Dermis microvascular lymphatic vessel endothelial cell (primary cell): Measurements from ENCODE around the gene AP2A2. TPM values are rescaled to one million over a fixed set of nuclear protein-coding genes. Genes with fewer than 3 reads are reported as not detected.

Experiments used
- DNase-seq, 2 donors: peaks; one replicate each; pipeline versions ENCODE4 v3.0.0 to v3.0.0-alpha.2; 2010; ENCODE audit warnings: low read depth in 2 of 2
- total RNA-seq: library from RNA; depleted of rRNA; stranded (reverse); fragments of >200 nt; gene quantifications from 2 replicates; pipeline ENCODE4 v1.2.1, GENCODE V29; 2014

The AP2A2 gene
- 25.9 and 37.6 TPM in 2 replicates for total RNA-seq

DNA sequence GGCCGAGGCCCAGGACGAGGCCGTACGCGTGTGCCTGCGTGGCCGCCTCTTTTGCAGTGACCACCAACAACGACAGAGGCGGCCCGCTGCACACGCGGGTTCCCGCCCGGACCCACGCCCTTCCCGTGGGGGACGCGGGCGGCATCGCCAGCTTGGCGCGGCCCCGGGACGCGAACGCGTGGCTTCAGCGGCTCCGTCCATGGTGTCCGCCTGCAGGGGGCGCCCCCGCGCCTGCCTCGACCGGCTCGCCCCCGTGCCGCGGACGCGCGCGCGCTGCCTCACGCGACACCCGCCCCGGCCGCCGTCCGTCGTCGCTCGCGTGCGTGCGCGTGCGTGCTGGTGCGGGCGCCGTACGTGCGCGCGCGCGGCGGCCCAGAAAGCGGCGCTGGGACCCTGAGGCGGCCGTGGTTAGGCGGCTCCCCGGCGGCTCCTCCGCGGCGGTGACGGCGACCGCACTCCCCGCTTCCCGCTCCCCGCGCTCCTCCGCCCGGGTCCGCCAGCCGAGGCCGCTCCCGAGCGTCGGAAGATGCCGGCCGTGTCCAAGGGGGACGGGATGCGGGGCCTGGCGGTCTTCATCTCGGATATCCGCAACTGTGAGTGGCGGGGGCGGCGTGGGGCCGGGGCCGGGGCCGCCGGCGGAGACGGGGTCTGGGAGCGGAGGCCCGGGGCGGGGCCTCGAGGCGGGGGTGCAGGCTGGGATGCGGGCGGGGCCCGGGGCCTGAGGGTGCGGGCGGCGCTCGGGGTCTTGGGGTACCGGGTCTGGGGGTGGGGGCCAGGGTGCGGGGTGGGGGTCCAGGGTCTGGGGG is at the start of gene AP2A2:
Gene AP2A2, plus strand, starts transcription at position 375 of the 806 bp plus-strand sequence. Its CDS starts 152 bp downstream, at position 527.
- peak; percentile 66 to 91 for DNase-seq

DNA sequence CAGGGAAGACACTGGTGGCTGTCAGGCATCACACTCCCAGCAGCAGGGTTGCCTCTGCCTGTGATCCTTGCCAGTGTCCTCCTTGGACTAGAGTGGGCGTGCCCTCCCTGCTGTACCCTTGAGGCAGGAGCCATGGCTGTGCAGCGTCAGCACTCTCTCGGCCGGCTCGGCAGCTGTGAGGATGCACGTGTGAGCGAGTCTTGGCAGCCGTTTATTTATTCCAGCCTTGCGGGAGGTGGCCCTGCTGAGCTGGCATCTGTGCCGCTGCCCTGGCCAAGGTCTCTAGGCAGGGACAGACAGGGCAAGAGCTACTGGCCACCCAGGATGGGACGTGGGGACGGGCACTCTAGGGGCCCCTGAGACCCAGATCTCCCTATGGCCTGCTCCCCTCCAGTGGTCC is 49.1 kb upstream of the AP2A2 start:
- DNase-seq, result peak; percentile 13 to 30

- peak in 1 of 2 donors; percentile 19 for DNase-seq
Observed at GRCh38 chr11:877565-877964, 48.1 kb upstream of the AP2A2 start.

GRCh38 chr11:880447-880846 is 45.2 kb upstream of the AP2A2 start:
- DNase-seq, result no peak

- DNase-seq, result no peak
Observed at GRCh38 chr11:882596-882995, 43.1 kb upstream of the AP2A2 start.

GRCh38 chr11:883527-883926 is 42.1 kb upstream of the AP2A2 start:
- no peak for DNase-seq

DNA sequence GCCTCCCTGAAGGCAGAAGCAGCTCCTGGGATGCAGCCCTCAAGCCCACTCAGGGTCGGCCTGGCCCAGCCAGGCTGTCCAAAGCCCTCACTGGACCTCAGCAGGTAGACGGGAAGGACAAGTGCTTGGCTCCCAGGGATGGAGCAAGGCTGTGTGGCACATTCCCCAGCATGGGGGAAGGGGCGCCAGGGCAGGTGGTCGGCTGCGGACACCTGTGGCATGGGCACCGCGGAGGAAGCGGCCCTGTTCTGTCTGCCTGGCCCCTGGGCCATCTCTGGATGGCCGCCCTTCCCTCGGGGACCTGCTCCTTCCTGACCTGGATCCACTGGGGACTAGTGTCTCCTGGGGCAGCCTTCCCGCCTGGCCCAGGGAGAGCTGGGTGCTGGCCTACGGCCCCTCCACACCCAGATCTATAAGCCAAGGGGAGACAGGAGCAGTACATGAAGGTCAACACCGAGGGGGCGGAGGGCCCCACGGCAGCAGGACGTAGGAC is 41.0 kb upstream of the AP2A2 start:
- no peak for DNase-seq

GRCh38 chr11:886568-886967 is 39.1 kb upstream of the AP2A2 start:
- DNase-seq, result no peak

DNA sequence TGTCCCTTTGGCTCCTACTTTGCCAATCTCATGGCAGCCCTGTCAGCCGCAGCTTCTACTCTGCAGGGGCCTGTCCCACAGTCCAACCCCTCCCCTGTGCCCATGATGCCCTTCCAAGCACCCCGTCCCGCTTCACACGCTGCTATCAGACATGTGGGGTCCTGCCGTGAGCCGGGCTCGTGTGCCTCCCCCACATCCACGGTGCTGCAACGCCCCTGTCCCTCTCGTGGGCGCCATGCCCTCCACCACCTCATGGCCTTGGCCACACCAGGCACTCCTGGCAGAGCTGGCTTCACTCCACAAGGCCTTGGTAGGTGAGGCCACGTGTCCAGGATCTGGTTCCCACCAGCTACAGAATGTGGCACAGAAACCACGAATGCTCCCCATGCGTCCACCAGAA is 38.1 kb upstream of the AP2A2 start:
- no peak for DNase-seq

GRCh38 chr11:888310-889212 is 37.1 kb upstream of the AP2A2 start:
- DNase-seq, result no peak

- no peak for DNase-seq
Observed at GRCh38 chr11:889257-889656, 36.4 kb upstream of the AP2A2 start.

DNA sequence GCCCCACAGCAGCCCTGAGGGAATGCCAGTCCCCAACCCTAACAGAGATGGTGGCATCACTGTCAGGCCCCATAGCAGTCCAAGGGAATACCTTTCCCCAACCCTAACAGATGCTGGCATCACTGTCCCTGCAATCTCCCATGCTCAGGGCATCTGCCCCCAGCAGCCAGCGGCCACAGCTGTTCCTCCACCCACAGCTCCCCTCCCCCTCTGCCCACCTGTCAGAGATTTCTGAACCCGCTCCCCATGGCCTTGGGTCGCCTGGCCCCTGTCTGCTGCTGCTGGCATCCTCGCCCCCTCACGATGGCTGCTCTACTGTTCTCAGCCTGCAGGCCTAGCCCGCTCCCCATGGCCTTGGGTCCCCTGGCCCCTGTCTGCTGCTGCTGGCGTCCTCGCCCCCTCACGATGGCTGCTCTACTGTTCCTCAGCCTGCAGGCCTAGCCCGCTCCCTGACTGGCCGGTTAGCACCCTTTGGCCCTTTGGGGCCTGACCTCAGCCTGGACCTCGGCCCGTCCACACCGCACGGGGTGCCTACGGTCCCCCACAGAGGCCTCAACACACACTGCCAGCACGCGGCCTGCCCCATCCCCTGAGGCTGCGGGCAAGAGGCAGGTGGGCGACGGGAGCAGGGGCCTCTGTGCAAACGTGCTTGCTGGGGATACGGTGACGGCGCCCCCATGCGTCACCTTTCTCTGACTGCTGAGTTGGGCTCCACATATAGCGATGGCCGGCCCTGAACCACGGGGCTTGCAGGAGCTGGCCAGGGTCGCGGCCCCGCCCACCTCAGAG is 35.8 kb upstream of the AP2A2 start:
- no peak for DNase-seq

- no peak for DNase-seq
Observed at GRCh38 chr11:890794-891540, 34.7 kb upstream of the AP2A2 start.

DNA sequence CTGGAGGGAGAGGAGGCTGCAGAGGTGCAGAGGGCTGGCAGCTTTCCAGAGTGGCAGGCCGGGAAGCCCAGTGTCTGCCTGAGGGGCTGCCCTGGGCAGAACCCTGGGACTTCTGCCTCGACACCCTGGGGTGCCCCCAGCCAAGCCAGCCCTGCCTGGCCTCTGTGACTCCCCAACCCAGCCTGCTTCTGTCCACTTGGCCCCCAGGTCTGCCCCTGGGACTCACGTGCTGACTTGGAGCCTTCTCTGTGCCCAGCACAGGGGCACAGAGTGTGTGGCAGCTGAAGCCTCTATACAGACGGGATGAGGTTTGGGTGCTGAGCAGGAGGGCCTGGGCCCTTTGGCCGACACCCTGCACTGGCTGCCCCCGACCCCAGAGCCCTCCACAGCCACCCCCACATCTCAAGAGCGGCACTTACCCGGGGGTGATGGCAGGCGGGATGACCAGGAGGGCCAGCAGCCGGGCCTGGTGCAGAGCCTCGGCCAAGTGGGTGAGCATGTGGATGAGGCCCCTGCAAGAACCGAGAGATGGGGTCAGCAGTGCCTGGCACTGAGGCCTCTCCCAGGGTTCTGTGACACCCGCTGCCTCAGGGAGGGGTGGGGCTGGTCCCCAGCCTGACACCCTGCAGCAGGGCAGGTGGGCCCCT is 32.5 kb upstream of the AP2A2 start:
- no peak for DNase-seq

DNA sequence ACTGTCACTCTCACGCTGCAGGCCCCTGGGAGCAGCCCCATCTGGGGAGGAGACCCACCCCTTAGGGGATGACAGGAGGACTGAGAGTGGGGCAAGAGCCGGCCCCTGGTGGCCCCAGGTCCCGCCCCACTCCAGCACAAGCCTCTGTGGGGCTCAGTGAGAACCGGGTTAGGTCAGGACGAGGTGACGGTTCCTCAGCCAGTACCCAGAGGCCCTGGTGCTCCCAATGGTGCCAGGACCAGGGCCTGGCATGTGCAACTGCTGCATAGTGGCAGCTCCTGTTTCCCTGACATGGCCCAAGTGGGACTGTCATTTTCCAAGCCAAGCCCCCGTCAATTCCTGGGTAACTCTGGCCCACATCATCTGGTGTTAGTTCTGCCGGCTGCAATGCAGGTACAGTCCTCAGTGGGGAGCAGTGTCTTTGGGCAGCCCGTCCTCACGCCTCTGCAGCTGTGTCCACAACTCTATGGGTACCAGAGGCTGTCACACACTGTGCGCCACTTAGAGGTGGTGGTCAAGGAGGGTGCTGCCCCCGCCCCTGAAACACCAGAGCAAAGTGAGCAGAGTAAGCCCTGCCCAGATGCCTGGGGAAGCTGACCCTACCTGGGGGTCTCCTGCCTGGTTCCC is 31.0 kb upstream of the AP2A2 start:
- DNase-seq, result no peak

- no peak for DNase-seq
Observed at GRCh38 chr11:895331-896110, 30.1 kb upstream of the AP2A2 start.

DNA sequence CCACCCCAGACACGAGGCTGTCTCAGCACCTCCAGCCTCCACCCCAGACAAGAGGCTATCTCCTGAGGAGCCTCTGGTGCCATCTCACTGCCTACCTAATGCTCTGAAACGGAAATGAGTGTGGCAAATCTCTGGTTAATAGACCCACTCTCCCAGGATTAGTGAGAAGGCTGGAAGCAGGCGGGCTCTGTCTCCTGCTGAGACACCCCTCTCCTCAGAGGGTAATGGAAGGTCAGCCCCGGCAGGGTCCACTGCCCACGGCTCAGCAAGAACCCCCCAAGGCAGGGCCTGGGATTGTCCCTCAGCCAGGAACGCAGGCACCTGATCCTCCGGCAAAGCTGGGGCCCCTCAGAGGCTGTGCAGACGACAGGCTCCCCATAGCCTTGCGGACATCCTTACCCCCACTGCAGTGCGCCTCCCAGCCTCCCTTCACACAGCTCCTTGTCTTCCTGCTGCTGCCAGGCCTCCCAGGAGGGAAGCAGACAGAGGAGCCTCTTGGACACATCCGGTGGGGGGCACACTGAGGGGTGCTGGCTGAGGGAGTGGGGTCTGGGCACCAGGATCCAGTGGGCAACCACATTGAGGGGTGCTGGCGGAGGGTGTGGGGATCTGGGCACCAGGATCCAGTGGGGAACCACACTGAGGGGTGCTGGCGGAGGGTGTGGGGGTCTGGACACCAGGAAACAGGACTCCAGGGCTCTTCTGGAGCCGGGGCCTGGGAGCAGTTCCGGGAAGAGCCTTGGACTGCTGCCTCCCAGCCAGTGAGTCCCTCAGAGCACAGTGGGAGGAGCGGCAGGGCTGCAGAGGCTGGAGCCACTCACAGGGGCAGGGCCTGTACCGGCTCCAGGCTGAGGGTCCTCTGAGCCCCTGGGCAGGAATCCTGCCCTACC is 28.2 kb upstream of the AP2A2 start:
- DNase-seq, result no peak

GRCh38 chr11:898143-898511 is 27.5 kb upstream of the AP2A2 start:
- peak; percentile 12 to 38 for DNase-seq
